GM21825 (cell line): Measurements from ENCODE around the gene KRTAP4-5.
"Not testable (repeated sequence)": the region's sequence is repeated elsewhere in the genome, so short reads cannot be mapped to it uniquely, and the experiment has no call there.

ENCODE experiments used
- ATAC-seq: cut with Tn5 transposase; IDR thresholded peaks from one replicate; pipeline ENCODE4 v1.9.1; 2021; ENCODE audit warnings: mild to moderate bottlenecking, moderate library complexity; ENCODE audit not compliant: unreplicated experiment

Gene KRTAP4-5

GRCh38 chr17:41147531-41148204, 2.0 kb downstream of the KRTAP4-5 start:
- ATAC-seq: no peak

DNA sequence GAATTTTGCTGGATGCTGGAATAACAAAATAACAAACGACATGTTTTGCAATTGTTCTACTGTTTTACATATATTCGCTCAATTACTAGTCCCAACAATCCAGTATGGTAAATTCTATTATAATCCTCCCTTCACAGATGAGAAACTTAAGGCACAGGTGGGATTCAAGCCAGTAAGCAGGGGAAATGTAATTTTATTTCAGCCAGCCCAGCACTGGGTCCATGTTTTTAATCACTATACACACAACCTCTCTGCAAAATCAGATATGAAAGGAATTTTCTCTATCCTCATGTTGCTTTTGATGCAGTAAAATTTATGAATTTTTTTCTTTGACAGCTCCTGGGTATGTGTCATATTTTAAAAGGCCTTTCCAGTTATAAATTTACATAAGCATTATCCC, 4.4 kb downstream of the KRTAP4-5 start:
- ATAC-seq: no peak

GRCh38 chr17:41144846-41145245, 4.8 kb downstream of the KRTAP4-5 start:
- ATAC-seq: no peak

DNA sequence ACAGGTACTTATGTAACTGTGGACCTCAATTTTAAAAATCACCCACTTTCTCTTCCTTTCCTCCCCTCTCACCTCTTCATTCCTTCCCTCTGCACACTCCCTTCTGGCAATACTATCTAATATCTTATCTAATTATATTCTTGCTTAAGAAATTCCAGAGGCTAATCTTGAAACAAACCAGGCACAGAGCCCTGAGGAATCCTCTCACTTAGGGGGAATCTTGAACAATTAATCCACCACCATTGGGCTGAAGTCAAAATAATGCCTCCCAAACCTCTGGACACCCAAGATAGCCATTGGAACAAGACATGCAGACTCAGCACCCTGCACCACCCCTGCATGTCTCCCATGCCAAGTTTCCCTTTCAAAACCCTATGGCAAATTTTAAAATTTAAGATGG, 8.3 kb downstream of the KRTAP4-5 start:
- ATAC-seq: no peak

GRCh38 chr17:41140360-41141131, 9.1 kb downstream of the KRTAP4-5 start, which contains the start of gene KRTAP4-6:
Gene KRTAP4-6, minus strand, starts transcription at chr17:41140544. Its CDS starts 57 bp downstream, at chr17:41140487.
- no peak for ATAC-seq

- not testable (repeated sequence) for ATAC-seq
Observed at GRCh38 chr17:41139865-41140264, 9.8 kb downstream of the KRTAP4-5 start.

DNA sequence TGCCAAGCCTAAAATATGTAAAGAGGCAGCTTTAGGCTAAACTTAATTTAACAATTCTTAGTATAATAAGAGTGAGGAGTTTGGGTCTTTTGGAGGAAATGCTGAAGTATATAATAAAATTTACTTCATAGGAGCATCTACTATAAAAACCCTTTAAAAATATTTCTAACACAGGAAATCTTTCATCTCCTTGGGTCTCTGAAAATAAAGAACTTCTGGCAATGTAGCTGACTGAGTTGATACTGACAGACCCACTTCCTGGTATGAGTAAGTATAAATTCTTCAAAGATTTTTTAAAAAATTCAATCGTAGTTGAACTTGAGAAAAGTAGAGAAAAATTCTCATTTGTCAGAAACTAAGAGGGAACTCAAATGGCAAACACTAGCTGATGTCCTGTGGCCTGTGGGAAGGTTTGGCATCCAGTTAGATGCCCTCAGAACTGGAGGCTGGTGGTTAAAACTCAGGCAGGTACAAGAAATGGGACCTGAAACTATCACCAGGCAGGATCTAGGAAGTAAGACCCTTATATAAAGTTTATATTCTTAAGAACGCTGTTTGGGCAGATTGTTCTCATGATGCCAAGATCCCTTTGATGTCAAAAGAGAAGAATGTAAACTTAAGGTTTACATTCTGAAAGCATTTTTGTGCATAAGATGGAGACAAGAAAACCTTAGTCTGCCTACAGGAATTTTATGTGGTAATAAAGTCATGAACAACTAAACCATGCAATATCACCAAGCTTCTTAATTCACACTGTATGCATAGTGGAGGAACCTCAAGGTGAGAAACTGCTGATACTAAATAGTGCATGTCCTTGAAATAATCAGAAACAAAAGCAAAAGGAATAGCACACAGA, 15.5 kb downstream of the KRTAP4-5 start:
- no peak for ATAC-seq

DNA sequence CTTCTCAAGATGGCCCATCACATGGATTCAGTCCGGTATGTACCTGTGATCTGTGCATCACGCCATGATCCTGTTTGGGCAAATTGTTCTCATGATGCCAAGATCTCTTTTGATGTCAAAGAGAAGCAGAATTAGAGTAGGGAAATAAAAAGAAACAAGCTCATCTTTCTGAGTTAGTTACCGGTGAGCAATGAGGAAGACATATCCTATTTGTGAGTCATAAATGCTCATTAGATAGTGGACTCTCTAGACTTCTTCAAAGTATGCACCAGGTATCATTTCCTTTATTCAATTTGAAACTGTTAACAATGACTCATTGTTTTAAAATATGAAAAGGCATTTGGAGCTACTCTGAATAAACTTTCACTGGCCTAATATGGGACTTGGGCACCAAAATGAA, 17.6 kb downstream of the KRTAP4-5 start:
- ATAC-seq: no peak

DNA sequence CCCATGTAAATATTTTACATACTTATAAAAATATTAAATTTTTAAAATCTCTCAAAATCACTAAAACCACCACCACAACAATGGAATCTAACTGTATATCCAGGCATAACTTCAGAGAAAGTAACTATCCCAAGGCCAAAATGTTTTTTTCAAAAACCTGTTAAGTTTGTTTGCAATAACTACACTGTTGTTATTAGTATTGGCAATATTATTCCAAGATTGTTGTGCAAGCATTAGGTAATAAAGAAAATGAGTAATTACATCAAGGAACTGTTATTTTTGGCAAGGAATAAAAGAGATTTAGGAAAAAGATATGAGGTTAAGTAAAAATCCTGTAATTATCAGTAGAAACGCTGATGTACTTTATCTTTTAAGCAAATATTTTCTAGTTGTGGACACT, 22.3 kb downstream of the KRTAP4-5 start:
- no peak for ATAC-seq

DNA sequence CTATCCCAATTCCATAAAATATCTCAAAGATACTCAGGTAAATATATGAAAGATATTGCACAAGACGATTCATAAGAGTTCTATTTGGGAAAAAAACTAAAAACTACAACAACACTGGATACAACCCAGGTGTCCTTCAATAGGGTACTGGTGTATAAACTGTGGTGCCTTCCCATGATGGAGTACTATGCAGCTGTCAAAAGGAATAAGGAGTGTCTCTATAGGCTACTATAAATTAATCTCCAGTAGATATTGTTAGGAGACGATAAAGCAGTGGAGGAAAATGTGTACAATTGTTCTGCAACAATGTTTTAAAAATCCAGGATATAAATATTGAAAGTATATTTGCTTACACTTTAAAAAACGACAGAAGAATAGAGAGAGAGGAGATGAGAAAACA, 23.2 kb downstream of the KRTAP4-5 start:
- ATAC-seq: no peak

- no peak for ATAC-seq
Observed at GRCh38 chr17:41125064-41125463, 24.6 kb downstream of the KRTAP4-5 start.

DNA sequence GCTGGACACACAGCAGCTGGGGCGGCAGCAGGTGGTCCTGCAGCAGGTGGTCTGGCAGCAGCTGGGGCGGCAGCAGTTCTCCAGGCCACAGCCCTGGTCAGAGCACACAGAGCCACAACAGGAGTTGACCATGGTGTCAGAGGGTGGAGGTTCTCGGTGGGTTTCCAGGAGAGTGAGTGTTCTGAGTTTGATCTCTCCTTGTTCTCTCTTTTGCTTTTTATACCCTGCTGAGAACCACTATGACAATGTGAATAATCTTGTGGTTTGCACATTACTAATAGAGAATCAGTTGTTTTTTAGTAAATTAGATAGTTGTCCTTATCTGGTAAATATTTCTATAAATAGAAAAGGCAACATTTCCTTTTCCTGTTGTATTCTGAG, 25.6 kb downstream of the KRTAP4-5 start, which contains the start of gene KRTAP4-12:
KRTAP4-12 (minus strand) TSS at position 192 of the 381 bp plus-strand sequence; CDS start at position 132, 60 bp downstream.
- ATAC-seq: not testable (repeated sequence)

DNA sequence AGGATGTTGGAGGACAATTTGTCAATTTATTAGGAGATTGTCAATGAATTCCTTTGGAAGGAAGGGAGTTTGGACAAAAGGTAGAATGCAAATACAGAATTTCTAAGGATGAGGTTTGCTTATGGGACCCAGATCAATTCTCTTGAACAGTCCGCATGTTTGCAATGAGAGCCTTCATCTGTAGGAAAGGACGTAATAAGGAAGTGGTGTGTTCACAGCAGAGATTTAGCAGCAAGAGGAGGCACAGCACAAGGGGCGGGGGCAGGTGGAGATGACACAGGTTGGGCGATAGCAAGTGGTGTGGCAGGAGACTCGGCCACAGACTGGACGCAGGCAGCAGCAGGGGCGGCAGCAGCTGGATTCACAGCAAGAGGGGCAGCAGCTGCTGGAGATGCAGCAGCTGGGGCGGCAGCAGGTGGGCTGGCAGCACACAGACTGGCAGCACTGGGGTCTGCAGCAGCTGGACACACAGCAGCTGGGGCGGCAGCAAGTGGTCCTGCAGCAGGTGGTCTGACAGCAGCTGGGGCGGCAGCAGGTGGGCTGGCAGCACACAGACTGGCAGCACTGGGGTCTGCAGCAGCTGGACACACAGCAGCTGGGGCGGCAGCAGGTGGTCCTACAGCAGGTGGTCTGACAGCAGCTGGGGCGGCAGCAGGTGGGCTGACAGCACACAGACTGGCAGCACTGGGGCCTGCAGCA, 26.2 kb downstream of the KRTAP4-5 start:
- not testable (repeated sequence) for ATAC-seq

- no peak for ATAC-seq
Observed at GRCh38 chr17:41121742-41122141, 27.9 kb downstream of the KRTAP4-5 start.

GRCh38 chr17:41119696-41120690, 29.6 kb downstream of the KRTAP4-5 start:
- not testable (repeated sequence) for ATAC-seq

- ATAC-seq: no peak
Observed at GRCh38 chr17:41118721-41119120, 30.9 kb downstream of the KRTAP4-5 start.

- ATAC-seq: not testable (repeated sequence)
Observed at GRCh38 chr17:41117846-41118386, 31.7 kb downstream of the KRTAP4-5 start, which contains the start of gene KRTAP4-11. Gene KRTAP4-11, minus strand, starts transcription at chr17:41118373. Its CDS starts 58 bp downstream, at chr17:41118315.

GRCh38 chr17:41116297-41116696, 33.3 kb downstream of the KRTAP4-5 start:
- no peak for ATAC-seq
